HL-60 (cell line): ENCODE data around the gene MCF2L2.
"Not testable (repeated sequence)": the region's sequence is repeated elsewhere in the genome, so short reads cannot be mapped to it uniquely, and the experiment has no call there.

Source experiments
- DNase-seq, 2 experiments: peaks; one replicate each; pipeline ENCODE4 v3.0.0-alpha.2; 2010 to 2020; ENCODE audit warnings: low read depth in 1 of 2, low spot score in 1 of 2
- H3K27ac ChIP-seq: fragments of 250-450 bp; sonication (Bioruptor Pico); replicated peaks from 2 replicates; pipeline ENCODE4 v1.5.1; 2020; ENCODE audit warnings: mild to moderate bottlenecking, moderate library complexity
- H3K27me3 ChIP-seq: fragments of 250-450 bp; sonication (Bioruptor Pico); 2 replicates; pipeline ENCODE4 v1.5.1; 2021; ENCODE audit warnings: mild to moderate bottlenecking, moderate library complexity; ENCODE audit not compliant: insufficient read depth, poor library complexity, severe bottlenecking
- H3K4me3 ChIP-seq: replicated peaks from 2 replicates; pipeline ENCODE4 v1.5.1; 2011; ENCODE audit warnings: mild to moderate bottlenecking, control low read depth, low read length; ENCODE audit not compliant: insufficient read depth
- CTCF ChIP-seq: IDR thresholded peaks from one replicate; pipeline ENCODE4 v1.5.1; 2011; ENCODE audit warnings: low read length, control low read depth, inconsistent platforms; ENCODE audit not compliant: insufficient read depth
- GABPA ChIP-seq: IDR thresholded peaks from 2 replicates; pipeline ENCODE4 v1.6.1; 2012; ENCODE audit warnings: low read depth
- POLR2AphosphoS5 ChIP-seq: IDR thresholded peaks from 2 replicates; pipeline ENCODE4 v1.6.1; 2012; ENCODE audit warnings: low read depth
- SPI1 ChIP-seq: IDR thresholded peaks from 2 replicates; pipeline ENCODE4 v1.6.1; 2012; ENCODE audit warnings: low read depth, mild to moderate bottlenecking, borderline replicate concordance
- TF ChIP-seq, protein P1 (sequence below): IDR thresholded peaks from 2 replicates; pipeline ENCODE4 v1.6.1; 2012; ENCODE audit warnings: low read depth; ENCODE audit not compliant: insufficient replicate concordance

The MCF2L2 gene

GRCh38 chr3:183242431-183242830 lies 186.0 kb downstream of the MCF2L2 start:
- Histone ChIP-seq H3K27me3 (no peaks in the 10 kb centered on the region), H3K4me3 (no peak overlapping the region), H3K27ac (no peak overlapping the region)
- DNase-seq = no peak
- no peak for TF ChIP-seq CTCF
- TF ChIP-seq, protein P1, sequence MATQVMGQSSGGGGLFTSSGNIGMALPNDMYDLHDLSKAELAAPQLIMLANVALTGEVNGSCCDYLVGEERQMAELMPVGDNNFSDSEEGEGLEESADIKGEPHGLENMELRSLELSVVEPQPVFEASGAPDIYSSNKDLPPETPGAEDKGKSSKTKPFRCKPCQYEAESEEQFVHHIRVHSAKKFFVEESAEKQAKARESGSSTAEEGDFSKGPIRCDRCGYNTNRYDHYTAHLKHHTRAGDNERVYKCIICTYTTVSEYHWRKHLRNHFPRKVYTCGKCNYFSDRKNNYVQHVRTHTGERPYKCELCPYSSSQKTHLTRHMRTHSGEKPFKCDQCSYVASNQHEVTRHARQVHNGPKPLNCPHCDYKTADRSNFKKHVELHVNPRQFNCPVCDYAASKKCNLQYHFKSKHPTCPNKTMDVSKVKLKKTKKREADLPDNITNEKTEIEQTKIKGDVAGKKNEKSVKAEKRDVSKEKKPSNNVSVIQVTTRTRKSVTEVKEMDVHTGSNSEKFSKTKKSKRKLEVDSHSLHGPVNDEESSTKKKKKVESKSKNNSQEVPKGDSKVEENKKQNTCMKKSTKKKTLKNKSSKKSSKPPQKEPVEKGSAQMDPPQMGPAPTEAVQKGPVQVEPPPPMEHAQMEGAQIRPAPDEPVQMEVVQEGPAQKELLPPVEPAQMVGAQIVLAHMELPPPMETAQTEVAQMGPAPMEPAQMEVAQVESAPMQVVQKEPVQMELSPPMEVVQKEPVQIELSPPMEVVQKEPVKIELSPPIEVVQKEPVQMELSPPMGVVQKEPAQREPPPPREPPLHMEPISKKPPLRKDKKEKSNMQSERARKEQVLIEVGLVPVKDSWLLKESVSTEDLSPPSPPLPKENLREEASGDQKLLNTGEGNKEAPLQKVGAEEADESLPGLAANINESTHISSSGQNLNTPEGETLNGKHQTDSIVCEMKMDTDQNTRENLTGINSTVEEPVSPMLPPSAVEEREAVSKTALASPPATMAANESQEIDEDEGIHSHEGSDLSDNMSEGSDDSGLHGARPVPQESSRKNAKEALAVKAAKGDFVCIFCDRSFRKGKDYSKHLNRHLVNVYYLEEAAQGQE = no peak

DNA sequence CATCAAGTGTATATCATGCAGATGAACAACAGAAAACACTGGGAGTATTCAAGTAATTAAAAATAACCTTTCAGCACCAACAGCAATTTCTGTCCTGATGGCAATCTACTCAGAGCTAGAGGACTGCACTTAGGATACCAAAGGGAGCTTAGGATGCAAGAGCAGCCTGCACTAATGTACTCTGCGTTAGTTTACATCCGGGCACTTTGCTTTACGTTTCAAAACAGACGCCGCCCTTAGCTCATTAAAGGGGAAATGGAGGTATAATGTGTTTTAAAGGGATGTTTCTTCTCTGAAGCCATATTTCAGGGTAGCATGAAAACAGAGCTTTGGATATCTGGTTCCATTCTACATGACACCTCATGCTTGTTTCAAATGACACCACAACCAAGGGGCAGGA lies 189.4 kb downstream of the MCF2L2 start:
- no peak for DNase-seq
- Histone ChIP-seq H3K4me3 (no peak overlapping the region), H3K27ac (no peak overlapping the region), H3K27me3 (no peaks in the 10 kb centered on the region)
- TF ChIP-seq CTCF = no peak
- TF ChIP-seq, protein P1 = no peak
- no peak for TF ChIP-seq SPI1
- no peak for TF ChIP-seq GABPA
- TF ChIP-seq POLR2AphosphoS5 = no peak

- Histone ChIP-seq H3K27ac (peak overlapping the region; percentile 22; the same call in 1 of the 2 replicates), H3K27me3 (no peaks in the 10 kb centered on the region), H3K4me3 (no peak overlapping the region)
- peak; percentile 14 to 39 for DNase-seq
- TF ChIP-seq GABPA (no peak), CTCF (no peak), SPI1 (peak; percentile 34; the same call in 1 of the 2 replicates)
Measured at GRCh38 chr3:183233966-183234365, 194.5 kb downstream of the MCF2L2 start.

GRCh38 chr3:183230826-183231225 lies 197.6 kb downstream of the MCF2L2 start:
- DNase-seq = no peak
- no peaks in the 10 kb centered on the region for H3K27me3 ChIP-seq
- H3K4me3 ChIP-seq = no peak overlapping the region
- no peak overlapping the region for H3K27ac ChIP-seq
- no peak for TF ChIP-seq POLR2AphosphoS5
- TF ChIP-seq GABPA = no peak
- TF ChIP-seq, protein P1 = no peak
- TF ChIP-seq SPI1 = no peak
- TF ChIP-seq CTCF = no peak

GRCh38 chr3:183230251-183230650 lies 198.2 kb downstream of the MCF2L2 start:
- DNase-seq, H3K27ac ChIP-seq, H3K27me3 ChIP-seq, H3K4me3 ChIP-seq: not testable (repeated sequence)
